T-helper 1 cell treated with Interleukin-12 subunit alpha and Interleukin-12 subunit beta and Interleukin-4 antibody, amounts not matched to agents 30 ng/mL and 1 ng/mL, for 36 hours (primary cell): ENCODE data around the gene ALDH2. TPM values are rescaled to one million over a fixed set of nuclear protein-coding genes. Genes with fewer than 3 reads are reported as not detected.
"Not testable (repeated sequence)": the region's sequence is repeated elsewhere in the genome, so short reads cannot be mapped to it uniquely, and the experiment has no call there.

ENCODE experiments used
- intact Hi-C: fragments of 100-400 bp; cut with micrococcal nuclease; formaldehyde crosslinking; loops from one replicate; pipeline ENCODE4 v1.15.1; 2024
- total RNA-seq: library from RNA; stranded (reverse); gene quantifications from 2 replicates; pipeline ENCODE4 v1.2.3, GENCODE V29; 2022

Gene ALDH2
- total RNA-seq, 1 donor from 2014 or later = 0.07 TPM

DNA sequence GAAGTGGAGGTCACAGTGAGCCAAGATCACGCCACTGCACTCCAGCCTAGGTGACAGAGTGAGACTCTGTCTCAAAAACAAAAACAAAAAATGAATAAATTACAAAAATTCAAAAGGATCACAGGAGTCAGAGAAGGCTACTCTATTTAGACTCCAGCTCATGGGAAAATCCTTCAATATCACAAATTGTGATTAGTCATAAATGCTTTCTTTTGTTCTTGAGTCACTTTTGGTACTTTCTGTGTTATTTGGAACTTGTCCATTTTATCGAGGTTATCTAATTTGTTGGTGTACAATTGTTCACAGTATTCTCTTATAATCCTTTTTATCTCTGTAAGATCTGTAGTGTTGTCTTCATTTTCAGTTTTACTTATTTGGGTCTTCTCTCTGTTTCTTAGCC, 18.9 kb downstream of the ALDH2 start:
- intact Hi-C loops = no loop called here

DNA sequence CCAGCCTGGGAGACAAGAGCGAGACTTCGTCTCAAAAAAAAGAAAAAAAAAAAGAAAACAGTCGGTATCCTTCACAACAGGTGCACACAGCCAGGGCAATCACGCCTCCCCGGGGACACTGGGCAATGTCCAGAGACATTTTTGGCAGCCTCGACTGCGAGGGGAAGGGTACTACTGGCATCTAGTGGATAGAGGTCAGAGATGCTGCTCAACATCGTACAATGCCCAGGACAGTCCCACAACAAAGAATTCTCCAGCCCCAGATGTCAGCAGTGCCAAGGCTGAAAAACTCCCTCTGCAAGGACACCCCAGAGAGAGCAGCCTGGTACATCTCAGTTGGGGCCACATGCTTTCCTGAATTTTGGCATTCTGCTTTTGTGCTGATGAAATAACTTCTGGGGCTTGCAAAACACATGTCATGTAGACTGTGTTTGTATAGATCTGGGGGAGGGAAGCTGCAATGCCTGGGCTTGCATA, 21.5 kb downstream of the ALDH2 start:
- intact Hi-C loops = no loop called here

DNA sequence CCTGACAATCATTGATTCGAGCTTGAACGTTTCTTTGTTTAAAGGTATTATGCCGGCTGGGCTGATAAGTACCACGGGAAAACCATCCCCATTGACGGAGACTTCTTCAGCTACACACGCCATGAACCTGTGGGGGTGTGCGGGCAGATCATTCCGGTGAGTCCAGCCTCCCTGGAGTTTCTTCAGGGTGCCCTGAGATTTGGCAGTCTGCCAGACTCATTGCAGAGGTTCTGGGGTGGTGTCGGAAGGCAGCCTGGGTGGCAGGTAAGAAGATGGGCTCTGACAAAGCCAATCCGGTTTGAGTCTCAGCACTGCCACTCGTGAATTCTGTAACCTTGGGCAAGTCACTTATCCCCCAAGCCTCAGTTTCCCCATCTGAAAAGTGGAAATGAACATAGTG, 23.0 kb downstream of the ALDH2 start:
- intact Hi-C loops = no loop called here

DNA sequence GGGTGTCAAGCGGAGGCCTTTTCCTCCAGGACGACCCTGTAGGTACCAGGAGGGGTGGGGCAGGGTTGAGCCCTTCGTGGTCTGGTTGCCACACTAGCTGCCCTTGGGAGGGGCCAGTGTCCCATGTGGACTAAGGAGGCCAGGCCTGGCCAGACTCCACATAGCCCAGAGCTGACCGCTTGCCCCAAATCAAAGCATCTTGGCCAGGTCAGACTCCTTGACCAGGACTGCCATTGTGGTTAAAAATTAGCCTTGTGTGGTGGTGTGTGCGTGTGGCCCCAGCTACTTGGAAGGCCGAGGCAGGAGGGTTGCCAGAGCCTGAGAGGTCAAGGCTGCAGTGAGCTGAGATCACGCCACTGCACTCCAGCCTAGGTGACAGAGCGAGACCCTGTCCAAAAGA, 24.8 kb downstream of the ALDH2 start:
- intact Hi-C loops = no loop called here

DNA sequence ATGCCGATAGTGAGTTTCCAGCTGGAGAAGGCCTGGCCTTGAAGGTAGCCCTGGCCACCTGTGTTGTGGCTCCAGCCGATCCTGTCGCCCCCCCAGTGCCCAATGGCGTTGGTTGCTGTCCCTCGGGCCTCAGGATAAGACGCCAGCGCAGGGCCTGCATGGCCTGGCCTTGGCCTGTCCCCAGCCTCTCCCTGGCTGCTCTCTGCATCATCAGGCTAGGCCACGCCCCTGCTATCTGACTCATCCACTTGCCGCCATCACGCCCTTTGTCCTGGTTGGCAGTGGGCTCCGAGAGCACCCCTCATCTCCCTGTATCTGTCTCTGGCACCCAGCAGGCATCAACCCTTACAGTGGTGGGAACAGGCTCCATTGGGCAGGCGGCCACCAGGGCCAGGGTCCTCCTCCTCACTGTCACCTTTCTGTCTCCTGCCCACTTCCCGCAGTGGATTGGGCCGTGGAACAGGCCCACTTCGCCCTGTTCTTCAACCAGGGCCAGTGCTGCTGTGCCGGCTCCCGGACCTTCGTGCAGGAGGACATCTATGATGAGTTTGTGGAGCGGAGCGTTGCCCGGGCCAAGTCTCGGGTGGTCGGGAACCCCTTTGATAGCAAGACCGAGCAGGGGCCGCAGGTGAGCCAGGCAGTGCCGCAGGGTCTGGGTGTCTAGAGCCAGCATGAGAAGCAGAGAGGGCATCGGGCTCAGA, 25.6 kb downstream of the ALDH2 start:
- intact Hi-C loops = no loop called here

DNA sequence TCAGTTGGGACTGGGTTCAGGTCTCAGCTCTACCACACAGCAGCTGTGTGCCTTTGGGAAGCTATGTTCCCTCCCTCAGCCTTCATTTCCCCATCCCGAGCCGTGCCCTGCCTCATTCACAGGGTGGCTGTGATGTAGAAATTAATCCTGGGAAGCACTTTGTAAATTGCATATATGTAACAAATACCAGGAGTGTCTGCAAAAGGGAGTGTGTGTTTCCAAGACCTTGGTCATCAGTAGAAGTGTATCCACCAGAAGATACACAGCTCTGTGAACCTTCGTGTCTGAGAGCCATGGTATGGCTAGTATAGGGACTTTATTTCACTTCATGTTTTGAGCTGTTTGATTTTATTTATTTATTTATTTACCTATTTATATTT, 26.1 kb downstream of the ALDH2 start:
- intact Hi-C loops = no loop called here

DNA sequence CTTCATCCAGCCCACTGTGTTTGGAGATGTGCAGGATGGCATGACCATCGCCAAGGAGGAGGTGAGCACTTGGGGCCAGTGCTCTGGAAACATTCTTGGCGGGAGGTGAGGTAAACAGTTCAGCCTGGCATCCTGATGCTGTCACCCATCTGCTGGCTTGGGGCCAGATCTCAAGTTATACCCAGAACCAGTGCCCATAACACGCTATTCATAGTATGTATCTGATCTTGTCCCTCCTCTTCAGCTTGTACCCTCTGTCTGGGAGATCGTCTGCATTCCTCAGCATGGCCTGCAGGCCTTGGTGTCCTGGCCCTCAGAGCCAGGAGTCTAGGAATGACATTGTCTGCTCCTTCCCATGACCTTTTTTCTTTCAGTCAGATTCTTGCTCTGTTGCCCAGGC, 31.4 kb downstream of the ALDH2 start:
- intact Hi-C loops = no loop called here

DNA sequence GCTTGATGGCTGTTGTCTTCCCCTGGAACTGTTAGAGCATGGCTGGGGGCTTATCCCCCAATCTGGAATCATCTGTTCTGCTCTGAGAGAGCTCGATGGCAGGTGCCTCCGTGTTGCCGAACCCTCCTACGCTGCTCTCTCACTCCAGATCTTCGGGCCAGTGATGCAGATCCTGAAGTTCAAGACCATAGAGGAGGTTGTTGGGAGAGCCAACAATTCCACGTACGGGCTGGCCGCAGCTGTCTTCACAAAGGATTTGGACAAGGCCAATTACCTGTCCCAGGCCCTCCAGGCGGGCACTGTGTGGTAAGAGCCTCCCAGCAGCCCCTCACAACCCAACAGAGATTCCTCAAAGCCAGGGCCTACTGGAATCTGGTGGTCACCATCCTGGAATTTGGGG, 33.0 kb downstream of the ALDH2 start:
- intact Hi-C loops = no loop called here

DNA sequence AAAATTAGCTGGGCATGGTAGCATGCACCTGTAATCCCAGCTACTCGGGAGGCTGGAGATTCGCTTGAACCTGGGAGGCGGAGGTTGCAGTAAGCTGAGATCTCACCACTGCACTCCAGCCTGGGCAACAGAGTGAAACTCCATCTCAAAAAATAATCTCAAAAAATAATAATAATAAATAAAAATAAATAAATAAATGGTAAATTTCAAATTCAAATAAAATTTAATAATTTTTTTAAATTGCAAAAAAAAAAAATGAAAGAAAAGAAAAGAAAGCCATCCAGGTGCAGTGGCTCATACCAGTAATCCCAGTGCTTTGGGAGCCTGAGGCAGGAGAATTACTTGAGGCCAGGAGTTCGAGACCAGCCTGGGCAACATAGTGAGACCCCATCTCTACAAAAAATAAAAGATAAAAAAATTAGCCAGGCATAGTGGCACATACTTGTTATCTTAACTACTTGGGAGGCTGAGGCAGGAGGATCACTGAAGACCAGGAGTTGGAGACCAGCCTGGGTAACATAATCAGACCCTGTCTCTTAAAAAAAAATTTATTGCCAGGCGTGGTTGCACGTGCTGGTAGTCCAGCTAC, 36.4 kb downstream of the ALDH2 start:
- intact Hi-C loops = no loop called here

DNA sequence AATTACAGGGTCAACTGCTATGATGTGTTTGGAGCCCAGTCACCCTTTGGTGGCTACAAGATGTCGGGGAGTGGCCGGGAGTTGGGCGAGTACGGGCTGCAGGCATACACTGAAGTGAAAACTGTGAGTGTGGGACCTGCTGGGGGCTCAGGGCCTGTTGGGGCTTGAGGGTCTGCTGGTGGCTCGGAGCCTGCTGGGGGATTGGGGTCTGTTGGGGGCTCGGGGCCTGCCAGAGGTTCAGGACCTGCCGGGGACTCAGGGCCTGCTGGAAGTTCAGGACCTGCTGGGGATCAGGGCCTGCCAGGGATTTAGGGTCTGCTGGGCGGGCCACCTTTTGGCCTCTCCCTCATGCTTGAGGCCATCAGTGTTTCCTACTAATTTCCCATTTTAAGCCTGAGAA, 37.1 kb downstream of the ALDH2 start:
- intact Hi-C loops = no loop called here

DNA sequence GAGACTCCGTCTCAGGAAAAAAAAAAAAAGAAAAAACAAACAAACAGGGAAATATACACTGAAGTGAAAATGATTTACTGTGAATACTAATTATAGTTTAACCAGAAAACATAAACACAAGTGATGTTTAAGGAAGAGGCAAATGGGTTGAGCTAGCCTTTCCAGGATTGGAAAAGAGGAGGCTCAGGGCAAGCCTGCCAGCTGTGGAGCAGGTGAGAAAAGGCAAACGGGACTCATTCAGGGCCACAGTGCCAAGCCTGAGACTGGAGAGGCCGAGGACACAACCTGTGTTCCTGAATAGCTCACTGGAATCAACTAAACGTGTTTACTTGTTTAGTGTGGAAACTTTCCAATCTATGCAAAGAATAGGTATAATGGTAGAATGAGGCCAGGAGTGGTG, 39.6 kb downstream of the ALDH2 start:
- intact Hi-C loops = no loop called here

DNA sequence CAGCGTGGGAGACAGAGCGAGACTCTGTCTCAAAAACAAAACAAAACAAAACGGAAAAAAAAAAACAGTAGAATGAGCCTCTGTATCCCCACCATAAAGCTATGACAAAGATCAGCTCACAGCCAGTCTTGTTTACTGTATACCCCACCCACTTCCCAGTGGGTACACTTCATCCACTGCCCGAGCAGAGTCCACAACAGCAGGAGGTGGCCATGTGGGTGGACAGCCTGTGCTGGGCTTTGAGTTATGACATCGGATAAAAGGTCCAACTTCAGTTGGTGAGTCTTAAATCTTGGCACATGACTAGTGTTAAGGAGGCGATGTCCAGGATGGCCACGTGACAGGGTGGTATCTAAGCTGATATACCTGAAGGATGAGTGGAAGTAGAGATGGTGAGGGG, 40.5 kb downstream of the ALDH2 start:
- intact Hi-C loops = no loop called here

DNA sequence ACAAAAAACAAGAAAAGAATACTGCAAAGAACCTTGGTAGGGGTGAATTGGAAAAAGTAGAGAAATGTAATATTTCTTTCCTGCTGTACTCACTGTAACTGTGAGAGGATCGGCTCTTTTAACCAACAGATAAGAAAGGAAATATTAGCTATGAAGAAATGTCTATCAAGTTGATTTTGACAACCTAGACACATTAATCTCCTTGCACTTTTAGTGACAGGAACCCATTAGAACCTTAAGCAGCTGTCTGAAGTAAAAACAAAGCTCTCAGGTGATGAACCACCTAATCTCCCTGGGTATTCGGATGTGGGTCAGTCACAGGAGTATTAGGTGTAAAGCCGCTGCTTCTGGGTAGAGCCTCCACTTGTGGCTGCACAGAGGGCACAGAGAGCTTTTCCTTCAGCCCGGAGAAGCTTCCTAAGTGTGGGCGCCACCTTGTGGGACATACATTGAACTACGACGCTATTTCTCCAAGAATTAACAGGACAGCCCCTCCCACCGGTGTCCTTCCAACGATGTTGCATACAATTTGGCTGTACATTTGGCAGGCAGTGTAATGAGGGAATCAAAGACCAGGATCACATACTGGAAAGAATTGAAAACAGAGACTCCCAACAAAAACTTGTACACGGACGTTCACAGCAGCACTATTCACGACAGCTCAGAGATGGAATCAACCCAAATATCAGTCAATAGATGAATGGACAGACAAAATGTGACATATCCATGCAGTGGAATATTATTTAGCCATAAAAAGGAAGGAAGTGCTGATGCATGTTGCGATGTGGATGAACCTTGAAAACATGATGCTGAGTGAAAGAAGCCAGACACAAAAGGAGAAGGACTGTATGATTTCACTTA, 46.4 kb downstream of the ALDH2 start:
- intact Hi-C loops = loop anchor here (1.0 to 2.0 kb wide), 6 partner anchors 30 to 482 kb away; partner anchors contain the start of gene MAPKAPK5

DNA sequence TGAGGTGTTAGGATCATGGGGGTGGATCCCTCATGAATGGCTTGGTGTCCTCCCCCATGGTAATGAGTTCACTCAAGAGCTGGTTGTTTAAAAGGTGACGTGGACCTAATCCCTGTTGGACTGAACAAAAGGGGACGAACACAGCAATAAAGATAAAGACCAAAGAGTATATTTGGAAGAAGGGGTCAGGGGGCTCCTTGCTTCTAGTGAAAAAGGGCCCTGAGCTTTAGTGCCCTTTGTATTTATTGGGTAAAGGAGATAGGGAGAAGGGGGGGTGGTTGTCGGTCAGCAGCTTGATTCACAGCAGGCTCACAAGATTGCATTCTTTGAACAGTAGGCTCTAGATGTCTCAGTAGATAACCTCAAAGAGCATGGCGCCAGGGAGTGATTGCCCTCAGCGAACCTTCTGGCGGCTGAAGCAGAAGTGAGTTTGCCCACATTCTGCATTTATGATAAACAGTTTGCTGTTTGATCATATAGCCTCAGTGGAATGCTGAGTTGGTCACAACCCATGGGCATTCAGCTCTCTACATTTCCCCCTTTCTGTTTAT, 49.4 kb downstream of the ALDH2 start:
- intact Hi-C loops = no loop called here

DNA sequence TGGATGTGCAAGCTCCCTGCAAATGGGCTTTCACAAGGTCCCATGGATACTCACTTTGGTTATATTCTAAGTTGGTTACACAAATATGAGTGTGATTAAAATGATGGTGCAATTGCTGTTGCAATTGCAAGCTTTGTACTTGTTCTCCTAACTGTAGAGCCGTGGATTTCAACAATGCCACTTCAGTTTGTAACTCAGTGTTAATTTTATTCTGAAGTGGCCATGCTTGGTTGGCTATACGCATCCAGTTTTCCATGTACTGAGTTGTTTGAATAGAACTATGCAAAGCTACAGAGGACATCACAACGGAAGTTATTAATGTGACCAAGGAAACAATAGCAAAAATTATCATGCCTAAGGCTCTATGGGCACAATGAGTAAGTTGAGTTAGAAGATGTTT, 50.2 kb downstream of the ALDH2 start:
- intact Hi-C loops = not testable (repeated sequence)

DNA sequence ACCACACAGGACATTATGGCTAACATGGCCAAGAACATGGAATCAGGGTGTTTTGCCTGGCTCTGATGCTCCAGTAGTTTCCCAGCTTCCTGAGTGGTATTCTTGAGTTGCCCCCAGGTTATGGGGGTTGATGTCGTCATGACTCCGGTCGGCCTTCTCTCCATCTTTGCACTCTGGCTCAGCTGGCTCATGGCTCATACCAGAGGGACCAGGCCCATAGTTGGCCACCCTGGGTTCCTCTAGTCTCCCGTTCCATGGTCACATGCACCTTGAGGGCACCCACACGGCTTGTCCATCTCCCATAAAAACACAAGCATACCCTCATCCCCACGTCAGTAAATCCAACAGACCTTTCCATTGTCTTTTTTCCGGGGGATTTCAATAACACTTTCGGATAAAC, 51.6 kb downstream of the ALDH2 start:
- intact Hi-C loops = no loop called here

DNA sequence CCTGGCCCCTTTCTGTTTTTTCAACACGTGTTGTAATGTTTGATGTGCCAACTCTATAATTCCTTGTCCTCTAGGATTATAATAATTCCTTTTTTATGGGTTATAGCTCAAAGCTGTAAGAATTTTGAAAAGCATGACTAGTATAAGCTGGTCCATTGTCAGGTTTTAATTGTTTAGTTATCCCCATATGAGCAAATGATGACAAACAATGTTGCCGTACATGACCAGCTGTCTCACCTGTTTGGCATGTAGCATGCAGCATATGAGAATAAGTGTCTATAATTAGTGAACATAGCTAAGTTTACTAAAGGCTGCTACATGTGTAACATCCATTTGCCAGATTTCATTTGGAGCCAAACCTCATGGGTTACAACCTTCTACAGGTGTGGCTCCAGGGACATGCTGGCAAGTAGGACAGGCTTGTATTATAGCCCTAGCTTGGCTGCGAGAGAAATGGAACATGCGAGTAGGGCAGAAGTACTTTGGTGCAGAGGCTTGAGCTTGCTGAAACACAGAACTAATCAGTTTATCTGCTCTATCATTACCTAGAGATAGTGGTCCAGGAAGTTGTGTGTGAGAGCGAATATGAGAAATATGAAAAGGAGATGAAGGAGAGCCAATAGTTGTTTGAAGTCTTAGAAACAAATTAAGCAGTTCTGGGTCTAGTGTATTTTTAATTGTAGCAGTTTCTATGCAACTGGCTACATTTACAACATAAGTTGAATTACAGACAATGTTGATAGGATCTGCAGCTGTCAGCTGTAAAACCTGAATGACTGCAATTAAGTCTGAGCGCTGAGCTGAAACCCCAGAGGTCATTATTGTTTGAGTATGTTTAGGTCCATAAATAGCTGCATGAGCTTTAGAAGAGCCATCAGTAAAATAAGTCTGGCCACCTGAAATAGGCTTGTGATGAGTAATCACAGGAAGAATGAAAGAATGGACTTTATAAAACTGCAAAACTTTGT, 52.7 kb downstream of the ALDH2 start:
- intact Hi-C loops = no loop called here

DNA sequence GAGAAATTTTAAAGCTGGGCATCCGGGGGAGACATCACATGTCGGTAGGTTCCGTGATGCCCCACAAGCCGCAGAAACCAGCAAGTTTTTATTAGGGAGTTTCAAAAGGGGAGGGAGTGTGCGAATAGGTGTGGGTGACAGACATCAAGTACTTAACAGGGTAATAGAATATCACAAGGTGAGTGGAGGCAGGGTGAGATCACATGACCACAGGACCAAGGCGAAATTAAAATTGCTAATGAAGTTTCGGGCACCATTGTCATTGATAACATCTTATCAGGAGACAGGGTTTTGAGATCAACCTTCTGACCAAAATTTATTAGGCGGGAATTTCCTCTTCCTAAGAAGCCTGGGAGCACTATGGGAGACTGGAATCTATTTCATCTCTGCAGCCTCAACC, 54.1 kb downstream of the ALDH2 start:
- intact Hi-C loops = not testable (repeated sequence)

DNA sequence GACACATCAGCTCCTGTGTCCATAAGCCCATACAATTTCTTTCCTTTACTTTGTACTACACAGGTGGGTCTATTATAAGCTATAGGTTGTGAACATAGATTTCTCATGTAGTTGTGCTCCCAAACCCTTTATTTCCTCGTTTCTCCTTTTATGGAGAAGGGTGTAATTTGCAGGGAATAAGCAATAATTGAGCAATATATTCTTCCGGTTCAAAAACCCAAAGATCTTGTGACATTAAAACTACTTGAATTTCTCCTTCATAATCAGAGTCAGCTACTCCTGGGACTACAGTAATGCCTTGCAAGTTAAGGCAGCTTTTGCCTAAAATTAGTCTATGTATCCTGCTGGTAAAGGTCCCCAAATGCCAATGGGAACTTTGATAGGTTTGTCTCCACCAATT, 56.2 kb downstream of the ALDH2 start:
- intact Hi-C loops = no loop called here

DNA sequence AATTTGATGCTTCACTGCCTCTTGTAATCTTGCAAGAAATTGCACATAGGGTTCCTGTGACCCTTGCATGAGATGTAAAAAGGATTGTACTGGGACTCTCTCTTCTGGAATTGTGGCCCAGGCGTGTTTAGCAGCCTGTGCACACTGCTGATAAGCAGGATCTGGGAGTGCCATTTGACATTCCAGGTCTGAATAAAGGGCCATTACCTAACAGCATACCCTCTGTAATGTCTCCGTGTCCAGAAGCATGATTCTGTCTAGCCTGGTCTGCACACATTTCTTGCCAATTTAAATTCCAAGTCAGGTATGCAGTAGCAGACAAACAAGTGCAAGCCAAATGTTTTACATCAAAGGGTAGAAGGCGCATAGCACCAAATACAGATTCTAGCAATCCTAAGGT, 57.2 kb downstream of the ALDH2 start:
- intact Hi-C loops = loop anchor here (1.0 kb wide), 2 partner anchors 563 to 587 kb away; no protein-coding TSS in a partner anchor

DNA sequence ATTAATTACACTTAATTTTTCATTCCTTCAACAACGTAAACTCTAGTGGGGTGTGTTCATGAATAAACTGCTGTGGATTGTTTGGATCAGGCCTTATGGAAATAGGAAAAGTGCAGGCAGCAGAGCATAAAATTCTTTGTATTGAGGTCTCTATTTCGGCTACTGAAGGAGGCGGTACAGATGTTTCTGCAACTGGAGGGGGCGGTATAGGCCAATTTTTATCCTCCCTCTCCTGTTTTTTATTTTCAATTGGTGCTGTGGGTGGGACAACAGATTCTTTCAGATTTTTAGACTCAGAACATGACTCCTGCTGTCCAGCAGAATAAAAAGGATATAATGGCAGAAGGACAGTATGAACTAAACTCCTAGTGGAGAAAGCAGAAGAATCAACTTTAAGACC, 57.6 kb downstream of the ALDH2 start:
- intact Hi-C loops = loop anchor here (1.0 kb wide), 2 partner anchors 563 to 587 kb away; no protein-coding TSS in a partner anchor
